WTC11 (cell line): Measurements from ENCODE around the gene STK17A. TPM values are rescaled to one million over a fixed set of nuclear protein-coding genes. Genes with fewer than 3 reads are reported as not detected.

Source experiments
- ATAC-seq: fragments of 200-7000 bp; cut with Tn5 transposase; 2 replicates; pipeline ENCODE4 v1.10.0; 2021; ENCODE audit warnings: mild to moderate bottlenecking, moderate library complexity
- CTCF ChIA-PET: fragments of 300-600 bp; sonication (Branson Sonifier 250); formaldehyde crosslinking; loops from one replicate; lab custom pipeline; 2021; ENCODE audit warnings: antibody characterized with exemption; lab: Charles Lee
- POLR2A ChIA-PET: fragments of 350-600 bp; sonication (Branson Sonifier 250); formaldehyde crosslinking; loops from one replicate; lab custom pipeline; 2021; ENCODE audit warnings: antibody characterized with exemption; lab: Charles Lee
- DNase-seq: peaks from one replicate; pipeline ENCODE4 v3.0.0; 2021; ENCODE audit warnings: low spot score
- H3K27ac Mint-ChIP-seq: 2 replicates; pipeline ENCODE4 v1.8.0; 2021; ENCODE audit warnings: mixed read lengths
- H3K27me3 Mint-ChIP-seq: 2 replicates; pipeline ENCODE4 v1.8.0; 2021; ENCODE audit warnings: low read depth, mild to moderate bottlenecking, moderate library complexity, mixed read lengths
- H3K36me3 Mint-ChIP-seq: 2 replicates; pipeline ENCODE4 v1.8.0; 2021; ENCODE audit warnings: mixed read lengths
- H3K4me1 Mint-ChIP-seq: 2 replicates; pipeline ENCODE4 v1.8.0; 2022; ENCODE audit warnings: mixed read lengths
- H3K4me3 Mint-ChIP-seq: 2 replicates; pipeline ENCODE4 v1.8.0; 2021; ENCODE audit warnings: mild to moderate bottlenecking, moderate library complexity, mixed read lengths
- H3K9me3 Mint-ChIP-seq: 2 replicates; pipeline ENCODE4 v1.8.0; 2021; ENCODE audit warnings: mixed read lengths
- CBFB ChIP-seq: sonication (generic); formaldehyde crosslinking; IDR thresholded peaks from 2 replicates; pipeline ENCODE4 v1.8.1; 2022; ENCODE audit warnings: mild to moderate bottlenecking, low read depth, missing genetic modification reagents
- ELF4 ChIP-seq: sonication (generic); formaldehyde crosslinking; IDR thresholded peaks from 2 replicates; pipeline ENCODE4 v1.8.1; 2022; ENCODE audit warnings: low read depth, mild to moderate bottlenecking, moderate library complexity, missing genetic modification reagents
- FOXP1 ChIP-seq: sonication (generic); formaldehyde crosslinking; IDR thresholded peaks from 2 replicates; pipeline ENCODE4 v1.8.0; 2022; ENCODE audit warnings: missing genetic modification reagents, mild to moderate bottlenecking, moderate library complexity, borderline replicate concordance
- GABPB1 ChIP-seq: sonication (generic); formaldehyde crosslinking; IDR thresholded peaks from 2 replicates; pipeline ENCODE4 v1.8.1; 2023; ENCODE audit warnings: mild to moderate bottlenecking, missing genetic modification reagents
- SOX15 ChIP-seq: fragments of 250-450 bp; sonication (Bioruptor Pico); IDR thresholded peaks from 2 replicates; pipeline ENCODE4 v1.9.0; 2021; ENCODE audit warnings: mild to moderate bottlenecking
- ZNF121 ChIP-seq: sonication (generic); formaldehyde crosslinking; IDR thresholded peaks from 2 replicates; pipeline ENCODE4 v1.8.0; 2023; ENCODE audit warnings: missing genetic modification reagents
- total RNA-seq: library from RNA; stranded (reverse); gene quantifications from 3 replicates; pipeline ENCODE4 v1.2.3, GENCODE V29; 2021
- TF ChIP-seq, protein P1 (sequence below): sonication (generic); formaldehyde crosslinking; IDR thresholded peaks from 2 replicates; pipeline ENCODE4 v1.8.1; 2023; ENCODE audit warnings: mild to moderate bottlenecking, missing genetic modification reagents, borderline replicate concordance
- TF ChIP-seq, protein P2 (sequence below): fragments of 250-450 bp; sonication (Bioruptor Pico); conservative IDR thresholded peaks from 2 replicates; pipeline ENCODE4 v1.9.0; 2021; ENCODE audit warnings: mild to moderate bottlenecking
- TF ChIP-seq, protein P3 (sequence below): fragments of 200-600 bp; IDR thresholded peaks from 2 replicates; pipeline ENCODE4 v1.8.0; 2022; ENCODE audit warnings: antibody characterized with exemption
- TF ChIP-seq, protein P4 (sequence below): fragments of 250-450 bp; sonication (Bioruptor Pico); IDR thresholded peaks from 2 replicates; pipeline ENCODE4 v1.9.0; 2021; ENCODE audit warnings: mild to moderate bottlenecking
- TF ChIP-seq, protein P5 (sequence below): sonication (generic); formaldehyde crosslinking; IDR thresholded peaks from 2 replicates; pipeline ENCODE4 v1.8.1; 2022; ENCODE audit warnings: low read depth, mild to moderate bottlenecking, moderate library complexity, missing genetic modification reagents, borderline replicate concordance
- TF ChIP-seq, protein P6 (sequence below): sonication (generic); formaldehyde crosslinking; IDR thresholded peaks from 2 replicates; pipeline ENCODE4 v1.8.0; 2022; ENCODE audit warnings: mild to moderate bottlenecking, missing genetic modification reagents
- TF ChIP-seq, protein P7 (sequence below): sonication (generic); formaldehyde crosslinking; IDR thresholded peaks from 2 replicates; pipeline ENCODE4 v1.8.0; 2023; ENCODE audit warnings: missing genetic modification reagents, mild to moderate bottlenecking, borderline replicate concordance
- TF ChIP-seq, protein P8 (sequence below): sonication (generic); formaldehyde crosslinking; conservative IDR thresholded peaks from 2 replicates; pipeline ENCODE4 v1.8.1; 2022; ENCODE audit warnings: mild to moderate bottlenecking, missing genetic modification reagents

The STK17A gene
- total RNA-seq, 1 experiment from 2014 or later, result 17.6 TPM

DNA sequence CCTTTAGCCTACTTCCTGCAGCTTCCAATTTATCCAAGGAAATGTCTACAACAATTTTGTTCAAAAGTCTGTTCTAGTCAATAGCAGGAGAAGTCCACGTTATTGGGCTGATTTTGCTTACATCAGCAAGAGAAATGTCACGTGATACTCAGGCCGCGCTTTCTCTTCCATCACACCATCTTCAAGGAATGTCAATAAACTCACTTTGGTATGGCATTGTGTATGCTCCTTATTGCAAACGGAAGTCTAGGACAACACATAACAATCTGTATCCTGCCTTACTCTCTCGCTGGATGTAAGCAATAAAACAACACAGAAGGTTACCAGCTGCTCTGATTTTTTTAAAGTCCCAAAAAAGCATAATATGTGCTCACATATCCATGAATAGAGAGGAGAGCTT lies 17.1 kb upstream of the STK17A start:
- no peaks in the 10 kb centered on the region; the same call in 1 of the 2 replicates for H3K9me3 Mint-ChIP-seq
- TF ChIP-seq, protein P1, sequence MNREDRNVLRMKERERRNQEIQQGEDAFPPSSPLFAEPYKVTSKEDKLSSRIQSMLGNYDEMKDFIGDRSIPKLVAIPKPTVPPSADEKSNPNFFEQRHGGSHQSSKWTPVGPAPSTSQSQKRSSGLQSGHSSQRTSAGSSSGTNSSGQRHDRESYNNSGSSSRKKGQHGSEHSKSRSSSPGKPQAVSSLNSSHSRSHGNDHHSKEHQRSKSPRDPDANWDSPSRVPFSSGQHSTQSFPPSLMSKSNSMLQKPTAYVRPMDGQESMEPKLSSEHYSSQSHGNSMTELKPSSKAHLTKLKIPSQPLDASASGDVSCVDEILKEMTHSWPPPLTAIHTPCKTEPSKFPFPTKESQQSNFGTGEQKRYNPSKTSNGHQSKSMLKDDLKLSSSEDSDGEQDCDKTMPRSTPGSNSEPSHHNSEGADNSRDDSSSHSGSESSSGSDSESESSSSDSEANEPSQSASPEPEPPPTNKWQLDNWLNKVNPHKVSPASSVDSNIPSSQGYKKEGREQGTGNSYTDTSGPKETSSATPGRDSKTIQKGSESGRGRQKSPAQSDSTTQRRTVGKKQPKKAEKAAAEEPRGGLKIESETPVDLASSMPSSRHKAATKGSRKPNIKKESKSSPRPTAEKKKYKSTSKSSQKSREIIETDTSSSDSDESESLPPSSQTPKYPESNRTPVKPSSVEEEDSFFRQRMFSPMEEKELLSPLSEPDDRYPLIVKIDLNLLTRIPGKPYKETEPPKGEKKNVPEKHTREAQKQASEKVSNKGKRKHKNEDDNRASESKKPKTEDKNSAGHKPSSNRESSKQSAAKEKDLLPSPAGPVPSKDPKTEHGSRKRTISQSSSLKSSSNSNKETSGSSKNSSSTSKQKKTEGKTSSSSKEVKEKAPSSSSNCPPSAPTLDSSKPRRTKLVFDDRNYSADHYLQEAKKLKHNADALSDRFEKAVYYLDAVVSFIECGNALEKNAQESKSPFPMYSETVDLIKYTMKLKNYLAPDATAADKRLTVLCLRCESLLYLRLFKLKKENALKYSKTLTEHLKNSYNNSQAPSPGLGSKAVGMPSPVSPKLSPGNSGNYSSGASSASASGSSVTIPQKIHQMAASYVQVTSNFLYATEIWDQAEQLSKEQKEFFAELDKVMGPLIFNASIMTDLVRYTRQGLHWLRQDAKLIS (CRISPR knock-in tag), result no peak
- TF ChIP-seq ZNF121 (CRISPR knock-in tag), result no peak
- TF ChIP-seq, protein P2, sequence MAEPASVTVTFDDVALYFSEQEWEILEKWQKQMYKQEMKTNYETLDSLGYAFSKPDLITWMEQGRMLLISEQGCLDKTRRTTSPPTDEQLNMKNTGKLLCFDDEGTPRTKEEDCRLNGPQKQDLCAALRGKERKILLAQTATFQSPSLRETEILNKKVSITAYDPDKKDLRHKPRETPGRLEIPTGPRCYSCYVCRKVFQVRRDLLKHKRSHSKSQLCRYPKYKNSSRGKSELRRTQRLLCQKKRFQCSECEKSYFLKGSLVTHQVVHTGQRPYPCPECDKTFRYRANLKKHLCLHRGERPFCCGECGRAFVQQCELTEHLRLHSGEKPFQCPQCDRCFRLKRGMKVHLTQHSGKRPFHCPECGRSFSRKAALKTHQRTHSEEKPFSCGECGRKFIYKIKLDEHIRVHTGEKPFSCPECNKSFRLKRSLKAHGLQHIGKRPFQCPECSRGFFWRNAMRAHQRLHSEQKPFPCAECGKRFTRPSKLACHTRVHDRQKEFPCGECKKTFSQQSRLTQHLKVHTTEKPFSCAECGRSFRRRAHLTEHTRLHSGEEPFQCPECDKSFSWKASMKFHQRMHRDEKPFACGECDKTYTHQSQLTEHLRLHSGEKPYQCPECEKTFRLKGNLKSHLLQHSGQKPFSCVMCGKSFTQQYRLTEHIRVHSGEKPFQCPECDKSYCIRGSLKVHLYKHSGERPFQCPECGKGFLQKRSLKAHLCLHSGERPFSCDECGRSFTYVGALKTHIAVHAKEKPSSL (CRISPR knock-in tag), result no peak
- peaks cover 4% of the 10 kb centered on the region for H3K4me1 Mint-ChIP-seq
- H3K36me3 Mint-ChIP-seq, result no peaks in the 10 kb centered on the region
- no peak for DNase-seq
- ChIA-PET CTCF (interaction anchor here (1.3 kb wide), 1 partner anchor 17 kb away, joined by 8 read pairs; the partner anchor contains the start of gene STK17A), POLR2A (no interaction called here)
- ATAC-seq, result no peak
- no peak overlapping the region for H3K4me3 Mint-ChIP-seq
- no peaks in the 10 kb centered on the region for H3K27me3 Mint-ChIP-seq
- no peak overlapping the region for H3K27ac Mint-ChIP-seq

DNA sequence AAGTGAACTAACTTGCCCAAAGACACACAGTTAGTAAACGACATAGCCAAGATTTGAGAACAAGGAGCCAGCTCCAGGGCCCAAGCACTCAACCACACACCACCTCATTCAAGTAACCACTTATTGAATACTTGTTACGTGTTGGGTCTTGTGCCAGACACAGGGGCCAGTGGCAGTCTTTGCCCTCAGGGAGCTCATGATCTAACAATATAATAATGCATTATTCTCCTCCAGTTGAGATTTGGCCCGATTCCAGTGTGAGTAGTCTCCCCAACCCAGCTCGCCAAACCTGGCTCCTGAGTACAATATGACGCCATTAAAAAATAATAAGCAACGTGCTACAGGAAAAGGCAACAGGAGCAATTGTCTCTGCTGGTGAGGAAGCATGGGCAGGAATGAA lies 14.4 kb upstream of the STK17A start:
- no peak for ATAC-seq
- TF ChIP-seq, protein P3, sequence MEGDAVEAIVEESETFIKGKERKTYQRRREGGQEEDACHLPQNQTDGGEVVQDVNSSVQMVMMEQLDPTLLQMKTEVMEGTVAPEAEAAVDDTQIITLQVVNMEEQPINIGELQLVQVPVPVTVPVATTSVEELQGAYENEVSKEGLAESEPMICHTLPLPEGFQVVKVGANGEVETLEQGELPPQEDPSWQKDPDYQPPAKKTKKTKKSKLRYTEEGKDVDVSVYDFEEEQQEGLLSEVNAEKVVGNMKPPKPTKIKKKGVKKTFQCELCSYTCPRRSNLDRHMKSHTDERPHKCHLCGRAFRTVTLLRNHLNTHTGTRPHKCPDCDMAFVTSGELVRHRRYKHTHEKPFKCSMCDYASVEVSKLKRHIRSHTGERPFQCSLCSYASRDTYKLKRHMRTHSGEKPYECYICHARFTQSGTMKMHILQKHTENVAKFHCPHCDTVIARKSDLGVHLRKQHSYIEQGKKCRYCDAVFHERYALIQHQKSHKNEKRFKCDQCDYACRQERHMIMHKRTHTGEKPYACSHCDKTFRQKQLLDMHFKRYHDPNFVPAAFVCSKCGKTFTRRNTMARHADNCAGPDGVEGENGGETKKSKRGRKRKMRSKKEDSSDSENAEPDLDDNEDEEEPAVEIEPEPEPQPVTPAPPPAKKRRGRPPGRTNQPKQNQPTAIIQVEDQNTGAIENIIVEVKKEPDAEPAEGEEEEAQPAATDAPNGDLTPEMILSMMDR, result no peak
- no peak for TF ChIP-seq FOXP1 (CRISPR knock-in tag)
- TF ChIP-seq, protein P4, sequence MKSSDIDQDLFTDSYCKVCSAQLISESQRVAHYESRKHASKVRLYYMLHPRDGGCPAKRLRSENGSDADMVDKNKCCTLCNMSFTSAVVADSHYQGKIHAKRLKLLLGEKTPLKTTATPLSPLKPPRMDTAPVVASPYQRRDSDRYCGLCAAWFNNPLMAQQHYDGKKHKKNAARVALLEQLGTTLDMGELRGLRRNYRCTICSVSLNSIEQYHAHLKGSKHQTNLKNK (CRISPR knock-in tag), result no peak
- TF ChIP-seq, protein P5, sequence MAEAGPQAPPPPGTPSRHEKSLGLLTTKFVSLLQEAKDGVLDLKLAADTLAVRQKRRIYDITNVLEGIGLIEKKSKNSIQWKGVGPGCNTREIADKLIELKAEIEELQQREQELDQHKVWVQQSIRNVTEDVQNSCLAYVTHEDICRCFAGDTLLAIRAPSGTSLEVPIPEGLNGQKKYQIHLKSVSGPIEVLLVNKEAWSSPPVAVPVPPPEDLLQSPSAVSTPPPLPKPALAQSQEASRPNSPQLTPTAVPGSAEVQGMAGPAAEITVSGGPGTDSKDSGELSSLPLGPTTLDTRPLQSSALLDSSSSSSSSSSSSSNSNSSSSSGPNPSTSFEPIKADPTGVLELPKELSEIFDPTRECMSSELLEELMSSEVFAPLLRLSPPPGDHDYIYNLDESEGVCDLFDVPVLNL, result no peak
- TF ChIP-seq, protein P6, sequence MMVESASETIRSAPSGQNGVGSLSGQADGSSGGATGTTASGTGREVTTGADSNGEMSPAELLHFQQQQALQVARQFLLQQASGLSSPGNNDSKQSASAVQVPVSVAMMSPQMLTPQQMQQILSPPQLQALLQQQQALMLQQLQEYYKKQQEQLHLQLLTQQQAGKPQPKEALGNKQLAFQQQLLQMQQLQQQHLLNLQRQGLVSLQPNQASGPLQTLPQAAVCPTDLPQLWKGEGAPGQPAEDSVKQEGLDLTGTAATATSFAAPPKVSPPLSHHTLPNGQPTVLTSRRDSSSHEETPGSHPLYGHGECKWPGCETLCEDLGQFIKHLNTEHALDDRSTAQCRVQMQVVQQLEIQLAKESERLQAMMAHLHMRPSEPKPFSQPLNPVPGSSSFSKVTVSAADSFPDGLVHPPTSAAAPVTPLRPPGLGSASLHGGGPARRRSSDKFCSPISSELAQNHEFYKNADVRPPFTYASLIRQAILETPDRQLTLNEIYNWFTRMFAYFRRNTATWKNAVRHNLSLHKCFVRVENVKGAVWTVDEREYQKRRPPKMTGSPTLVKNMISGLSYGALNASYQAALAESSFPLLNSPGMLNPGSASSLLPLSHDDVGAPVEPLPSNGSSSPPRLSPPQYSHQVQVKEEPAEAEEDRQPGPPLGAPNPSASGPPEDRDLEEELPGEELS (CRISPR knock-in tag), result no peak
- TF ChIP-seq, protein P7, sequence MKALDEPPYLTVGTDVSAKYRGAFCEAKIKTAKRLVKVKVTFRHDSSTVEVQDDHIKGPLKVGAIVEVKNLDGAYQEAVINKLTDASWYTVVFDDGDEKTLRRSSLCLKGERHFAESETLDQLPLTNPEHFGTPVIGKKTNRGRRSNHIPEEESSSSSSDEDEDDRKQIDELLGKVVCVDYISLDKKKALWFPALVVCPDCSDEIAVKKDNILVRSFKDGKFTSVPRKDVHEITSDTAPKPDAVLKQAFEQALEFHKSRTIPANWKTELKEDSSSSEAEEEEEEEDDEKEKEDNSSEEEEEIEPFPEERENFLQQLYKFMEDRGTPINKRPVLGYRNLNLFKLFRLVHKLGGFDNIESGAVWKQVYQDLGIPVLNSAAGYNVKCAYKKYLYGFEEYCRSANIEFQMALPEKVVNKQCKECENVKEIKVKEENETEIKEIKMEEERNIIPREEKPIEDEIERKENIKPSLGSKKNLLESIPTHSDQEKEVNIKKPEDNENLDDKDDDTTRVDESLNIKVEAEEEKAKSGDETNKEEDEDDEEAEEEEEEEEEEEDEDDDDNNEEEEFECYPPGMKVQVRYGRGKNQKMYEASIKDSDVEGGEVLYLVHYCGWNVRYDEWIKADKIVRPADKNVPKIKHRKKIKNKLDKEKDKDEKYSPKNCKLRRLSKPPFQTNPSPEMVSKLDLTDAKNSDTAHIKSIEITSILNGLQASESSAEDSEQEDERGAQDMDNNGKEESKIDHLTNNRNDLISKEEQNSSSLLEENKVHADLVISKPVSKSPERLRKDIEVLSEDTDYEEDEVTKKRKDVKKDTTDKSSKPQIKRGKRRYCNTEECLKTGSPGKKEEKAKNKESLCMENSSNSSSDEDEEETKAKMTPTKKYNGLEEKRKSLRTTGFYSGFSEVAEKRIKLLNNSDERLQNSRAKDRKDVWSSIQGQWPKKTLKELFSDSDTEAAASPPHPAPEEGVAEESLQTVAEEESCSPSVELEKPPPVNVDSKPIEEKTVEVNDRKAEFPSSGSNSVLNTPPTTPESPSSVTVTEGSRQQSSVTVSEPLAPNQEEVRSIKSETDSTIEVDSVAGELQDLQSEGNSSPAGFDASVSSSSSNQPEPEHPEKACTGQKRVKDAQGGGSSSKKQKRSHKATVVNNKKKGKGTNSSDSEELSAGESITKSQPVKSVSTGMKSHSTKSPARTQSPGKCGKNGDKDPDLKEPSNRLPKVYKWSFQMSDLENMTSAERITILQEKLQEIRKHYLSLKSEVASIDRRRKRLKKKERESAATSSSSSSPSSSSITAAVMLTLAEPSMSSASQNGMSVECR, result no peak
- TF ChIP-seq CBFB (CRISPR knock-in tag), result no peak
- no peak for TF ChIP-seq SOX15 (CRISPR knock-in tag)
- no peak for TF ChIP-seq GABPB1 (CRISPR knock-in tag)
- TF ChIP-seq, protein P8, sequence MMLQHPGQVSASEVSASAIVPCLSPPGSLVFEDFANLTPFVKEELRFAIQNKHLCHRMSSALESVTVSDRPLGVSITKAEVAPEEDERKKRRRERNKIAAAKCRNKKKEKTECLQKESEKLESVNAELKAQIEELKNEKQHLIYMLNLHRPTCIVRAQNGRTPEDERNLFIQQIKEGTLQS (CRISPR knock-in tag), result no peak
- no peak for TF ChIP-seq ELF4
- DNase-seq, result no peak
- POLR2A ChIA-PET, result interaction anchor here (0.5 kb wide), 1 partner anchor 146 kb away, joined by 3 read pairs; no protein-coding TSS in a partner anchor
- Mint-ChIP-seq H3K27me3 (no peaks in the 10 kb centered on the region), H3K4me1 (no peaks in the 10 kb centered on the region), H3K27ac (no peak overlapping the region), H3K9me3 (no peaks in the 10 kb centered on the region), H3K36me3 (no peaks in the 10 kb centered on the region), H3K4me3 (no peak overlapping the region)
- CTCF ChIA-PET, result interaction anchor here (3.2 kb wide), 1 partner anchor 14 kb away, joined by 23 read pairs; the partner anchor contains the start of gene STK17A
